ENCODE results near the gene C7. TPM values are rescaled to one million over a fixed set of nuclear protein-coding genes. Genes with fewer than 3 reads are reported as not detected.

Gene C7
- total and polyA plus RNA-seq, 2 of the 13 experiments (the other 11 are each of a cell fraction or from before 2014, with no cell fraction given) = 1.7 to 3.5 TPM

GRCh38 chr5:41004931-41005330 lies 95.6 kb downstream of the C7 start:
- in situ Hi-C loops (cut with HindIII; ENCODE audit: extremely low pct_ligation_motif_present, low pct_unique_long_range_greater_than_20kb) = no loop called here
- no peak for TF ChIP-seq MXD4 (CRISPR knock-in tag; IDR thresholded peaks at IDR 0.05)
- no peak for TF ChIP-seq FOXO4 (CRISPR knock-in tag; conservative IDR thresholded peaks at IDR 0.05)
- no peak for TF ChIP-seq FOXM1 (CRISPR knock-in tag; IDR thresholded peaks at IDR 0.05)
- no peak for TF ChIP-seq ZNF598 (CRISPR knock-in tag; IDR thresholded peaks at IDR 0.05; ENCODE audit: borderline replicate concordance)
- no peak for TF ChIP-seq HMG20A (CRISPR knock-in tag; IDR thresholded peaks at IDR 0.05; ENCODE audit: borderline replicate concordance)
- no peak for TF ChIP-seq ZNF609 (CRISPR knock-in tag; IDR thresholded peaks at IDR 0.05; ENCODE audit: borderline replicate concordance)
- no peak for TF ChIP-seq ZNF879 (CRISPR knock-in tag; IDR thresholded peaks at IDR 0.05)
- TF ChIP-seq, protein P1, sequence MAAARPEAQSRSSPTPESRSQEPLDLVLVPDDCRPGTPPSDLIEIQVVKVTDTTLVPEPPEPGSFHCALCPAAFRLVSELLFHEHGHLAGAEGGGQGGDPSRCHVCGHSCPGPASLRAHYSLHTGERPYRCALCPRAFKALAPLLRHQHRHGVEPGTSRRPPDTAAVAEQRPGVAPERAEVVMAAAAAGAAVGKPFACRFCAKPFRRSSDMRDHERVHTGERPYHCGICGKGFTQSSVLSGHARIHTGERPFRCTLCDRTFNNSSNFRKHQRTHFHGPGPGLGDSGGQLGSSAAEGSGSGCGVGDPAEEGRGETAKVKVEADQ (CRISPR knock-in tag; IDR thresholded peaks at IDR 0.05; ENCODE audit: borderline replicate concordance) = no peak
- TF ChIP-seq ZNF207 (IDR thresholded peaks at IDR 0.05; ENCODE audit: borderline replicate concordance) = no peak
- no peak for TF ChIP-seq ZFP82 (CRISPR knock-in tag; IDR thresholded peaks at IDR 0.05; ENCODE audit: borderline replicate concordance)
- TF ChIP-seq, protein P2, sequence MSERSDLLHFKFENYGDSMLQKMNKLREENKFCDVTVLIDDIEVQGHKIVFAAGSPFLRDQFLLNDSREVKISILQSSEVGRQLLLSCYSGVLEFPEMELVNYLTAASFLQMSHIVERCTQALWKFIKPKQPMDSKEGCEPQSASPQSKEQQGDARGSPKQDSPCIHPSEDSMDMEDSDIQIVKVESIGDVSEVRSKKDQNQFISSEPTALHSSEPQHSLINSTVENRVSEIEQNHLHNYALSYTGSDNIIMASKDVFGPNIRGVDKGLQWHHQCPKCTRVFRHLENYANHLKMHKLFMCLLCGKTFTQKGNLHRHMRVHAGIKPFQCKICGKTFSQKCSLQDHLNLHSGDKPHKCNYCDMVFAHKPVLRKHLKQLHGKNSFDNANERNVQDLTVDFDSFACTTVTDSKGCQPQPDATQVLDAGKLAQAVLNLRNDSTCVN (CRISPR knock-in tag; IDR thresholded peaks at IDR 0.05; ENCODE audit: borderline replicate concordance) = no peak
- TF ChIP-seq ETV6 (CRISPR knock-in tag; conservative IDR thresholded peaks at IDR 0.05) = no peak
- WGBS (ENCODE audit: low lambda C conversion rate) = 46% methylated on average over 7 of the region's 7 CpGs

More at GRCh38 chr5:41004931-41005330, 95.6 kb downstream of the C7 start:
- Histone ChIP-seq H3K4me1 (ENCODE audit: insufficient read depth, low read length) (no peaks in the 10 kb centered on the region), H3K27me3 (ENCODE audit: control insufficient read depth in 1 of 2, insufficient read depth in 2 of 2, low read length in 2 of 2) (no peaks in the 10 kb centered on the region; a peak in 1 of 5 replicates), H3K9me3 (ENCODE audit: low read length) (no peaks in the 10 kb centered on the region), H4K20me1 (ENCODE audit: insufficient read depth, low read length) (no peaks in the 10 kb centered on the region), H3K4me2 (ENCODE audit: low read depth, low read length) (no peak overlapping the region), H3K27ac (ENCODE audit: extremely low read length, insufficient read depth, low read length) (no peak overlapping the region), H2AFZ (ENCODE audit: low read length) (no peak overlapping the region), H3K9ac (ENCODE audit: insufficient read depth, low read depth, low read length) (no peak overlapping the region), H3K36me3 (replicated peaks in 1 of 2; ENCODE audit: control insufficient read depth in 1 of 2, insufficient read depth in 2 of 2, low read length in 2 of 2) (no peaks in the 10 kb centered on the region), H3K4me3 (replicated peaks in 1 of 3; ENCODE audit: insufficient read depth in 1 of 3, low read depth in 2 of 3, low read length in 3 of 3) (no peak overlapping the region), H3K79me2 (ENCODE audit: insufficient read depth, low read length) (no peaks in the 10 kb centered on the region)
- ATAC-seq (no peak), FAIRE-seq (no peak), DNase-seq (ENCODE audit: low spot score) (no peak)
- ChIA-PET CTCF (ENCODE audit: low intra/inter-chr PET ratio, low total read pairs) (no interaction called here), POLR2A (no interaction called here)
- intact Hi-C loops (cut with micrococcal nuclease; ENCODE audit: unreplicated experiment) = no loop called here
- BruUV-seq (replicated peaks) = no TSS peak
